ENCODE data around the gene IGHMBP2. TPM values are rescaled to one million over a fixed set of nuclear protein-coding genes. Genes with fewer than 3 reads are reported as not detected.

The IGHMBP2 gene
- total and polyA plus RNA-seq, 2 of the 8 experiments (the other 6 are each of a cell fraction or from before 2014, with no cell fraction given): 8.4 to 17.6 TPM

DNA sequence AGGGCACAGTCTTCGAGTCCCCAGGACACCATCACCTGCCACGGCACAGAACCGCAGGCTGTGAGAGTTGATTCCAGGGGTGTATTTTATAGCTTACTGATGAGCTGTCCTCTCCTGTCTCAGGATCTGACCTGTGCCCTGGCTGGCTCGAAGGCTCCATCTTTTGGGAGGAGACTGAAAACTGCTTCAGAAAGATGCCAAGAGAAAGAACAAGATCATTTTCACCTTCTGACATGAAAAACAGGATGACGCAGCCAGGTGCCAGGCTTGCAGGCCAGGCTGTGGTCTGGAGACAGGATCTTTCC is 74.9 kb downstream of the IGHMBP2 start:
- no peak overlapping the region for H4K8ac ChIP-seq (ENCODE audit: extremely low read depth, insufficient read depth, low read length)
- no peaks in the 10 kb centered on the region for H3K79me1 ChIP-seq (ENCODE audit: low read depth, low read length)
- no peak overlapping the region for H4K91ac ChIP-seq (replicated peaks; ENCODE audit: insufficient read length, low read length)
- POLR2A ChIA-PET (ENCODE audit: partially characterized antibody): no interaction called here
- no peaks in the 10 kb centered on the region for H3K79me2 ChIP-seq (ENCODE audit: control insufficient read depth in 1 of 2, insufficient read depth in 2 of 2, low read length in 2 of 2)
- no peak overlapping the region for H2BK12ac ChIP-seq (ENCODE audit: low read depth, low read length)
- H3K9ac ChIP-seq (replicated peaks in 1 of 4; ENCODE audit: extremely low read depth in 1 of 4, low read depth in 3 of 4, low read length in 3 of 4): no peak overlapping the region
- no peaks in the 10 kb centered on the region for H3K36me3 ChIP-seq (ENCODE audit: control insufficient read depth in 2 of 4, insufficient read depth in 4 of 4, low read length in 3 of 4)
- H3K56ac ChIP-seq (replicated peaks; ENCODE audit: insufficient read length, low read depth, low read length): no peak overlapping the region
- no peak for FAIRE-seq
- 89% methylated on average over 5 of the region's 5 CpGs; no CpG with 5 or more reads in 1 of the 2 experiments for WGBS, 2 experiments (ENCODE audit: extremely low coverage in 1 of 2, insufficient coverage in 1 of 2, insufficient read length in 1 of 2, insufficient replicate concordance in 2 of 2, low coverage in 1 of 2, low lambda C conversion rate in 2 of 2, missing lambda C conversion rate in 1 of 2)
- no peaks in the 10 kb centered on the region for H4K20me1 ChIP-seq (replicated peaks in 1 of 2; ENCODE audit: control insufficient read depth in 1 of 2, insufficient read depth in 2 of 2, low read length in 2 of 2)
- no peak overlapping the region for H2BK5ac ChIP-seq (ENCODE audit: low read depth, low read length)
- no peak overlapping the region for H4K5ac ChIP-seq (ENCODE audit: insufficient read length, low read depth, low read length)
- no peaks in the 10 kb centered on the region for H3K23me2 ChIP-seq (ENCODE audit: low read depth, low read length)
- H2BK15ac ChIP-seq (ENCODE audit: low read length): no peak overlapping the region
- peaks cover 0 to 3% (median 1%) of the 10 kb centered on the region in 4 experiments; a peak in 1 of 7 replicates for H3K4me1 ChIP-seq (replicated peaks in 1 of 4; ENCODE audit: control insufficient read depth in 3 of 4, insufficient read depth in 4 of 4, low read length in 3 of 4)
- DNase-seq (ENCODE audit: low read depth in 1 of 2, low spot score in 2 of 2): no peak
- no peaks in the 10 kb centered on the region; a peak in 2 of 7 replicates for H3K27me3 ChIP-seq (replicated peaks in 1 of 4; ENCODE audit: control insufficient read depth in 3 of 4, extremely low read depth in 1 of 4, insufficient read depth in 3 of 4, low read length in 3 of 4)
- no peak overlapping the region for H3K4me2 ChIP-seq (ENCODE audit: insufficient read depth in 1 of 2, low read depth in 2 of 2, low read length in 2 of 2)
- H2BK20ac ChIP-seq (ENCODE audit: low read length): no peak overlapping the region
- CTCF ChIA-PET (ENCODE audit: partially characterized antibody): interaction anchor here (0.5 kb wide), 1 partner anchor 712 kb away, joined by 3 read pairs; no protein-coding TSS in a partner anchor
- H3K14ac ChIP-seq (ENCODE audit: insufficient read length): no peak overlapping the region
- no peak overlapping the region for H3K4ac ChIP-seq (replicated peaks; ENCODE audit: insufficient read length, low read depth, low read length)
- no peak overlapping the region for H3K23ac ChIP-seq (ENCODE audit: insufficient read length)
- no peak overlapping the region for H3K4me3 ChIP-seq (ENCODE audit: extremely low read depth in 1 of 4, insufficient read depth in 2 of 4, low read depth in 3 of 4, low read length in 4 of 4)
- no peak overlapping the region for H2AK5ac ChIP-seq (ENCODE audit: low read depth, low read length)
- H2AFZ ChIP-seq (ENCODE audit: low read length): no peak overlapping the region
- no peak overlapping the region for H3K18ac ChIP-seq (ENCODE audit: extremely low read depth, low read length)
- peaks cover 4 to 5% of the 10 kb centered on the region in 2 experiments; a peak in 2 of 4 replicates for H3K9me3 ChIP-seq (ENCODE audit: insufficient read depth in 2 of 2, low read depth in 1 of 2, low read length in 1 of 2)
- no peak overlapping the region for H2BK120ac ChIP-seq (replicated peaks; ENCODE audit: low read depth, low read length)
- H3K27ac ChIP-seq (ENCODE audit: low read depth, low read length): no peak overlapping the region
- TF ChIP-seq TEAD4 (IDR thresholded peaks at IDR 0.05; ENCODE audit: low read depth, low read length): no peak
- TF ChIP-seq GTF2F1 (IDR thresholded peaks at IDR 0.05; ENCODE audit: borderline replicate concordance, low read depth, low read length): no peak
- no peak for TF ChIP-seq CTBP2 (IDR thresholded peaks at IDR 0.05; ENCODE audit: borderline replicate concordance, insufficient read depth, insufficient read length, low read length)
- TF ChIP-seq RNF2 (IDR thresholded peaks at IDR 0.05; ENCODE audit: borderline replicate concordance, low read depth, low read length, missing control alignments, poor library complexity, severe bottlenecking): no peak
- no peak for TF ChIP-seq EP300 (IDR thresholded peaks at IDR 0.05; ENCODE audit: borderline replicate concordance in 1 of 2, low read depth in 2 of 2, low read length in 2 of 2)
- TF ChIP-seq CBX8 (IDR thresholded peaks at IDR 0.05; ENCODE audit: borderline replicate concordance, low read depth, low read length): no peak
- no peak for TF ChIP-seq PHF8 (conservative IDR thresholded peaks at IDR 0.05; ENCODE audit: low read depth, low read length)
- no peak for TF ChIP-seq ZNF274 (IDR thresholded peaks at IDR 0.05; ENCODE audit: borderline replicate concordance, extremely low read depth, low read length)
- no peak for TF ChIP-seq POU5F1 (IDR thresholded peaks at IDR 0.05; ENCODE audit: low read depth, low read length)
- TF ChIP-seq SP2 (IDR thresholded peaks at IDR 0.05; ENCODE audit: low read length): no peak
- TF ChIP-seq RAD21 (IDR thresholded peaks at IDR 0.05 in 1 of 2, conservative IDR thresholded peaks at IDR 0.05 in 1 of 2; ENCODE audit: low read depth in 2 of 2, low read length in 2 of 2): no peak
- TF ChIP-seq HDAC2 (IDR thresholded peaks at IDR 0.05; ENCODE audit: borderline replicate concordance in 1 of 2, low read depth in 2 of 2, low read length in 2 of 2): no peak
- TF ChIP-seq KDM5A (IDR thresholded peaks at IDR 0.05; ENCODE audit: low read length): no peak

Measured in H1 (cell line).